GM23338 (cell line): Measurements from ENCODE around the gene PTH2. TPM values are rescaled to one million over a fixed set of nuclear protein-coding genes. Genes with fewer than 3 reads are reported as not detected.

ENCODE experiments used
- ATAC-seq: fragments of 200-7000 bp; cut with Tn5 transposase; 3 replicates; pipeline ENCODE4 v1.9.1; 2020
- DNase-seq: peaks from one replicate; pipeline ENCODE4 v3.0.0-alpha.2; 2015; ENCODE audit warnings: low spot score
- H2AFZ ChIP-seq: fragments of 200-600 bp; sonication (generic); 2 replicates; pipeline ENCODE4 v1.8.0; 2016; ENCODE audit warnings: antibody characterized with exemption, mild to moderate bottlenecking, moderate library complexity
- H3F3A ChIP-seq: fragments of 200-600 bp; sonication (generic); replicated peaks from 2 replicates; pipeline ENCODE4 v1.8.0; 2017; ENCODE audit warnings: antibody characterized with exemption, mixed run types, low read depth
- H3K27ac ChIP-seq: fragments of 200-600 bp; sonication (generic); 2 replicates; pipeline ENCODE4 v1.6.1; 2016; ENCODE audit warnings: low read depth
- H3K27me3 ChIP-seq: fragments of 200-600 bp; sonication (generic); 2 replicates; pipeline ENCODE4 v1.8.0; 2016; ENCODE audit warnings: mild to moderate bottlenecking, mixed run types, moderate library complexity; ENCODE audit not compliant: insufficient read depth
- H3K36me3 ChIP-seq: fragments of 200-600 bp; sonication (generic); 2 replicates; pipeline ENCODE4 v1.8.0; 2016; ENCODE audit warnings: mild to moderate bottlenecking; ENCODE audit not compliant: insufficient read depth
- H3K4me1 ChIP-seq: fragments of 200-600 bp; sonication (generic); 2 replicates; pipeline ENCODE4 v1.8.0; 2016; ENCODE audit warnings: mild to moderate bottlenecking, moderate library complexity; ENCODE audit not compliant: insufficient read depth
- H3K4me2 ChIP-seq: fragments of 200-600 bp; sonication (generic); 2 replicates; pipeline ENCODE4 v1.7.1; 2017; ENCODE audit warnings: mixed run types
- H3K4me3 ChIP-seq: fragments of 200-600 bp; sonication (generic); 2 replicates; pipeline ENCODE4 v1.6.1; 2016; ENCODE audit warnings: mixed run types
- H3K79me2 ChIP-seq: fragments of 200-600 bp; sonication (generic); replicated peaks from 2 replicates; pipeline ENCODE4 v1.8.0; 2017; ENCODE audit warnings: mild to moderate bottlenecking; ENCODE audit not compliant: insufficient read depth
- H3K9me2 ChIP-seq: fragments of 200-600 bp; sonication (generic); 2 replicates; pipeline ENCODE4 v1.8.0; 2017; ENCODE audit not compliant: insufficient read depth
- H4K20me1 ChIP-seq: fragments of 200-600 bp; sonication (generic); replicated peaks from 2 replicates; pipeline ENCODE4 v1.8.0; 2017; ENCODE audit warnings: mild to moderate bottlenecking; ENCODE audit not compliant: insufficient read depth
- H3K27ac Mint-ChIP-seq: 2 replicates; pipeline ENCODE4 v1.8.0; 2020; ENCODE audit warnings: inconsistent platforms, mild to moderate bottlenecking, moderate library complexity, mixed read lengths
- H3K27me3 Mint-ChIP-seq: 3 replicates; pipeline ENCODE4 v1.8.0; 2022; ENCODE audit warnings: low read depth, mild to moderate bottlenecking, moderate library complexity, mixed read lengths, inconsistent platforms; ENCODE audit not compliant: insufficient read depth, poor library complexity
- H3K36me3 Mint-ChIP-seq: 3 replicates; pipeline ENCODE4 v1.8.0; 2021; ENCODE audit warnings: low read depth, mild to moderate bottlenecking, inconsistent platforms, moderate library complexity, mixed read lengths
- H3K4me1 Mint-ChIP-seq: 3 replicates; pipeline ENCODE4 v1.8.0; 2020; ENCODE audit warnings: mild to moderate bottlenecking, inconsistent platforms, mixed read lengths
- H3K4me3 Mint-ChIP-seq: 3 replicates; pipeline ENCODE4 v1.8.0; 2021; ENCODE audit warnings: moderate library complexity, mild to moderate bottlenecking, inconsistent platforms, mixed read lengths
- H3K9me3 Mint-ChIP-seq: 3 replicates; pipeline ENCODE4 v1.8.0; 2020; ENCODE audit warnings: moderate library complexity, mild to moderate bottlenecking, inconsistent platforms, mixed read lengths
- CREB1 ChIP-seq: fragments of 250-450 bp; sonication (Bioruptor Pico); IDR thresholded peaks from 2 replicates; pipeline ENCODE4 v1.5.0; 2020; ENCODE audit warnings: low read depth, mild to moderate bottlenecking, moderate library complexity
- EZH2 ChIP-seq: fragments of 200-600 bp; sonication (generic); IDR thresholded peaks from one replicate; pipeline ENCODE4 v1.8.0; 2017; ENCODE audit warnings: antibody characterized with exemption, mild to moderate bottlenecking, low read depth; ENCODE audit not compliant: unreplicated experiment
- EZH2phosphoT487 ChIP-seq: fragments of 200-600 bp; sonication (generic); IDR thresholded peaks from one replicate; pipeline ENCODE4 v1.8.1; 2018; ENCODE audit warnings: antibody characterized with exemption; ENCODE audit not compliant: unreplicated experiment
- JUNB ChIP-seq: IDR thresholded peaks from one replicate; pipeline ENCODE4 v1.6.1; 2016; ENCODE audit warnings: antibody characterized with exemption; ENCODE audit not compliant: unreplicated experiment
- NANOG ChIP-seq: IDR thresholded peaks from 2 replicates; pipeline ENCODE4 v1.6.1; 2016; ENCODE audit warnings: antibody characterized with exemption, borderline replicate concordance
- POLR2AphosphoS5 ChIP-seq: IDR thresholded peaks from 2 replicates; pipeline ENCODE4 v1.6.1; 2016; ENCODE audit warnings: antibody characterized with exemption, low read depth
- STAT1 ChIP-seq: IDR thresholded peaks from one replicate; pipeline ENCODE4 v1.6.1; 2016; ENCODE audit warnings: antibody characterized with exemption; ENCODE audit not compliant: unreplicated experiment
- ZNF114 ChIP-seq: fragments of 250-450 bp; sonication (Bioruptor Pico); IDR thresholded peaks from 2 replicates; pipeline ENCODE4 v1.5.0; 2020; ENCODE audit warnings: mild to moderate bottlenecking, moderate library complexity
- ZNF331 ChIP-seq: fragments of 250-450 bp; sonication (Bioruptor Pico); IDR thresholded peaks from 2 replicates; pipeline ENCODE4 v1.5.0; 2020; ENCODE audit warnings: low read depth, mild to moderate bottlenecking, moderate library complexity
- polyA plus RNA-seq: library from polyadenylated mRNA; unstranded; fragments of >200 nt; fragmentation: Nextera tagmentation; extraction: Ambion mirVana; gene quantifications from 2 replicates; pipeline ENCODE4 v1.2.1, GENCODE V29; 2016
- total RNA-seq: library from RNA; depleted of rRNA; stranded (reverse); fragments of >200 nt; shearing (Covaris generic); gene quantifications from 2 replicates; pipeline ENCODE4 v1.2.3, GENCODE V29; 2014
- TF ChIP-seq, protein P1 (sequence below): IDR thresholded peaks from one replicate; pipeline ENCODE4 v1.6.1; 2018; ENCODE audit warnings: antibody characterized with exemption; ENCODE audit not compliant: unreplicated experiment
- TF ChIP-seq, protein P2 (sequence below), 2 experiments: fragments of 200-600 bp in 1 of 2; sonication (generic) in 1 of 2; conservative IDR thresholded peaks; 2 replicates each; pipeline versions ENCODE4 v1.5.1 to v1.6.1; 2016 to 2017; ENCODE audit warnings: antibody characterized with exemption in 2 of 2, low read depth in 2 of 2, mild to moderate bottlenecking in 2 of 2, moderate library complexity in 1 of 2
- TF ChIP-seq, protein P3 (sequence below): fragments of 250-450 bp; sonication (Bioruptor Pico); IDR thresholded peaks from 2 replicates; pipeline ENCODE4 v1.5.0; 2020; ENCODE audit warnings: mild to moderate bottlenecking, moderate library complexity
- TF ChIP-seq, protein P4 (sequence below): IDR thresholded peaks from 2 replicates; pipeline ENCODE4 v1.6.1; 2016; ENCODE audit warnings: antibody characterized with exemption

Gene PTH2
- total and polyA plus RNA-seq, 2 experiments from 2014 or later, result 1.6 TPM; not detected in 1

DNA sequence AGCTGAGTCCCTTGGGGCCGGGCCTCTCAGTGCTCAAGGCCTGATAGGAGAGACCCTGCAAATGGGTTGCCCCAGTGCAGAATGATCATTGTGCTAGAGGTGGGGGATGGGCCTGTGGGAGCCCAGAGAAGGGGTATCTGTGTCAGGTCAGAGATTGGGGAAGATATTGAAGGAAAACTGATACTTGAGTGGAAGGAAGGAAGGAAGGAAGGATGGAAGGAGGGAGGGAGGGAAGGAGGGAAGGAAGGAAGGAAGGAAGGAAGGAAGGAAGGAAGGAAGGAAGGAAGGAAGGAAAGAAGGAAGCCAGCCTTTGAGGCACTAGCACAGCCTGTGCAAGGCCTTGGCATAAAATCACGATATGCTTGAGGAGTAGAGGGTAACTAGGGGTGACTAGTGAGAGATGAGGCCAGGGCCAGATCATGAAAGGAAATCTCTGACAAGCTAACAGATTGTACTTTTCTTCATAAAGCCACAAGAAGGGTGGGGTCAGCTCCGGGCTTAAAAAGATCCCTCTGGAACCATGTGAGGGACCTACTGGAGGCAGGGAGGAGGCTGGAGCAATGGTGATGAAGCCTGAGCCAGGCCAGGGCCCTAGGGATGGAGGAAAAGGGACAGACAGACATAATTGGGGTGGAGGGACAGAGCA is 11.4 kb downstream of the PTH2 start:
- TF ChIP-seq NANOG (no peak), STAT1 (no peak), ZNF114 (no peak), ZNF331 (CRISPR knock-in tag) (no peak), JUNB (no peak), EZH2phosphoT487 (no peak), EZH2 (no peak), POLR2AphosphoS5 (no peak), CREB1 (no peak)
- TF ChIP-seq, protein P1, sequence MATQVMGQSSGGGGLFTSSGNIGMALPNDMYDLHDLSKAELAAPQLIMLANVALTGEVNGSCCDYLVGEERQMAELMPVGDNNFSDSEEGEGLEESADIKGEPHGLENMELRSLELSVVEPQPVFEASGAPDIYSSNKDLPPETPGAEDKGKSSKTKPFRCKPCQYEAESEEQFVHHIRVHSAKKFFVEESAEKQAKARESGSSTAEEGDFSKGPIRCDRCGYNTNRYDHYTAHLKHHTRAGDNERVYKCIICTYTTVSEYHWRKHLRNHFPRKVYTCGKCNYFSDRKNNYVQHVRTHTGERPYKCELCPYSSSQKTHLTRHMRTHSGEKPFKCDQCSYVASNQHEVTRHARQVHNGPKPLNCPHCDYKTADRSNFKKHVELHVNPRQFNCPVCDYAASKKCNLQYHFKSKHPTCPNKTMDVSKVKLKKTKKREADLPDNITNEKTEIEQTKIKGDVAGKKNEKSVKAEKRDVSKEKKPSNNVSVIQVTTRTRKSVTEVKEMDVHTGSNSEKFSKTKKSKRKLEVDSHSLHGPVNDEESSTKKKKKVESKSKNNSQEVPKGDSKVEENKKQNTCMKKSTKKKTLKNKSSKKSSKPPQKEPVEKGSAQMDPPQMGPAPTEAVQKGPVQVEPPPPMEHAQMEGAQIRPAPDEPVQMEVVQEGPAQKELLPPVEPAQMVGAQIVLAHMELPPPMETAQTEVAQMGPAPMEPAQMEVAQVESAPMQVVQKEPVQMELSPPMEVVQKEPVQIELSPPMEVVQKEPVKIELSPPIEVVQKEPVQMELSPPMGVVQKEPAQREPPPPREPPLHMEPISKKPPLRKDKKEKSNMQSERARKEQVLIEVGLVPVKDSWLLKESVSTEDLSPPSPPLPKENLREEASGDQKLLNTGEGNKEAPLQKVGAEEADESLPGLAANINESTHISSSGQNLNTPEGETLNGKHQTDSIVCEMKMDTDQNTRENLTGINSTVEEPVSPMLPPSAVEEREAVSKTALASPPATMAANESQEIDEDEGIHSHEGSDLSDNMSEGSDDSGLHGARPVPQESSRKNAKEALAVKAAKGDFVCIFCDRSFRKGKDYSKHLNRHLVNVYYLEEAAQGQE, result no peak
- TF ChIP-seq, protein P2, sequence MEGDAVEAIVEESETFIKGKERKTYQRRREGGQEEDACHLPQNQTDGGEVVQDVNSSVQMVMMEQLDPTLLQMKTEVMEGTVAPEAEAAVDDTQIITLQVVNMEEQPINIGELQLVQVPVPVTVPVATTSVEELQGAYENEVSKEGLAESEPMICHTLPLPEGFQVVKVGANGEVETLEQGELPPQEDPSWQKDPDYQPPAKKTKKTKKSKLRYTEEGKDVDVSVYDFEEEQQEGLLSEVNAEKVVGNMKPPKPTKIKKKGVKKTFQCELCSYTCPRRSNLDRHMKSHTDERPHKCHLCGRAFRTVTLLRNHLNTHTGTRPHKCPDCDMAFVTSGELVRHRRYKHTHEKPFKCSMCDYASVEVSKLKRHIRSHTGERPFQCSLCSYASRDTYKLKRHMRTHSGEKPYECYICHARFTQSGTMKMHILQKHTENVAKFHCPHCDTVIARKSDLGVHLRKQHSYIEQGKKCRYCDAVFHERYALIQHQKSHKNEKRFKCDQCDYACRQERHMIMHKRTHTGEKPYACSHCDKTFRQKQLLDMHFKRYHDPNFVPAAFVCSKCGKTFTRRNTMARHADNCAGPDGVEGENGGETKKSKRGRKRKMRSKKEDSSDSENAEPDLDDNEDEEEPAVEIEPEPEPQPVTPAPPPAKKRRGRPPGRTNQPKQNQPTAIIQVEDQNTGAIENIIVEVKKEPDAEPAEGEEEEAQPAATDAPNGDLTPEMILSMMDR (conservative IDR thresholded peaks at IDR 0.05; ENCODE audit: low read depth in 2 of 2), result no peak
- TF ChIP-seq, protein P3, sequence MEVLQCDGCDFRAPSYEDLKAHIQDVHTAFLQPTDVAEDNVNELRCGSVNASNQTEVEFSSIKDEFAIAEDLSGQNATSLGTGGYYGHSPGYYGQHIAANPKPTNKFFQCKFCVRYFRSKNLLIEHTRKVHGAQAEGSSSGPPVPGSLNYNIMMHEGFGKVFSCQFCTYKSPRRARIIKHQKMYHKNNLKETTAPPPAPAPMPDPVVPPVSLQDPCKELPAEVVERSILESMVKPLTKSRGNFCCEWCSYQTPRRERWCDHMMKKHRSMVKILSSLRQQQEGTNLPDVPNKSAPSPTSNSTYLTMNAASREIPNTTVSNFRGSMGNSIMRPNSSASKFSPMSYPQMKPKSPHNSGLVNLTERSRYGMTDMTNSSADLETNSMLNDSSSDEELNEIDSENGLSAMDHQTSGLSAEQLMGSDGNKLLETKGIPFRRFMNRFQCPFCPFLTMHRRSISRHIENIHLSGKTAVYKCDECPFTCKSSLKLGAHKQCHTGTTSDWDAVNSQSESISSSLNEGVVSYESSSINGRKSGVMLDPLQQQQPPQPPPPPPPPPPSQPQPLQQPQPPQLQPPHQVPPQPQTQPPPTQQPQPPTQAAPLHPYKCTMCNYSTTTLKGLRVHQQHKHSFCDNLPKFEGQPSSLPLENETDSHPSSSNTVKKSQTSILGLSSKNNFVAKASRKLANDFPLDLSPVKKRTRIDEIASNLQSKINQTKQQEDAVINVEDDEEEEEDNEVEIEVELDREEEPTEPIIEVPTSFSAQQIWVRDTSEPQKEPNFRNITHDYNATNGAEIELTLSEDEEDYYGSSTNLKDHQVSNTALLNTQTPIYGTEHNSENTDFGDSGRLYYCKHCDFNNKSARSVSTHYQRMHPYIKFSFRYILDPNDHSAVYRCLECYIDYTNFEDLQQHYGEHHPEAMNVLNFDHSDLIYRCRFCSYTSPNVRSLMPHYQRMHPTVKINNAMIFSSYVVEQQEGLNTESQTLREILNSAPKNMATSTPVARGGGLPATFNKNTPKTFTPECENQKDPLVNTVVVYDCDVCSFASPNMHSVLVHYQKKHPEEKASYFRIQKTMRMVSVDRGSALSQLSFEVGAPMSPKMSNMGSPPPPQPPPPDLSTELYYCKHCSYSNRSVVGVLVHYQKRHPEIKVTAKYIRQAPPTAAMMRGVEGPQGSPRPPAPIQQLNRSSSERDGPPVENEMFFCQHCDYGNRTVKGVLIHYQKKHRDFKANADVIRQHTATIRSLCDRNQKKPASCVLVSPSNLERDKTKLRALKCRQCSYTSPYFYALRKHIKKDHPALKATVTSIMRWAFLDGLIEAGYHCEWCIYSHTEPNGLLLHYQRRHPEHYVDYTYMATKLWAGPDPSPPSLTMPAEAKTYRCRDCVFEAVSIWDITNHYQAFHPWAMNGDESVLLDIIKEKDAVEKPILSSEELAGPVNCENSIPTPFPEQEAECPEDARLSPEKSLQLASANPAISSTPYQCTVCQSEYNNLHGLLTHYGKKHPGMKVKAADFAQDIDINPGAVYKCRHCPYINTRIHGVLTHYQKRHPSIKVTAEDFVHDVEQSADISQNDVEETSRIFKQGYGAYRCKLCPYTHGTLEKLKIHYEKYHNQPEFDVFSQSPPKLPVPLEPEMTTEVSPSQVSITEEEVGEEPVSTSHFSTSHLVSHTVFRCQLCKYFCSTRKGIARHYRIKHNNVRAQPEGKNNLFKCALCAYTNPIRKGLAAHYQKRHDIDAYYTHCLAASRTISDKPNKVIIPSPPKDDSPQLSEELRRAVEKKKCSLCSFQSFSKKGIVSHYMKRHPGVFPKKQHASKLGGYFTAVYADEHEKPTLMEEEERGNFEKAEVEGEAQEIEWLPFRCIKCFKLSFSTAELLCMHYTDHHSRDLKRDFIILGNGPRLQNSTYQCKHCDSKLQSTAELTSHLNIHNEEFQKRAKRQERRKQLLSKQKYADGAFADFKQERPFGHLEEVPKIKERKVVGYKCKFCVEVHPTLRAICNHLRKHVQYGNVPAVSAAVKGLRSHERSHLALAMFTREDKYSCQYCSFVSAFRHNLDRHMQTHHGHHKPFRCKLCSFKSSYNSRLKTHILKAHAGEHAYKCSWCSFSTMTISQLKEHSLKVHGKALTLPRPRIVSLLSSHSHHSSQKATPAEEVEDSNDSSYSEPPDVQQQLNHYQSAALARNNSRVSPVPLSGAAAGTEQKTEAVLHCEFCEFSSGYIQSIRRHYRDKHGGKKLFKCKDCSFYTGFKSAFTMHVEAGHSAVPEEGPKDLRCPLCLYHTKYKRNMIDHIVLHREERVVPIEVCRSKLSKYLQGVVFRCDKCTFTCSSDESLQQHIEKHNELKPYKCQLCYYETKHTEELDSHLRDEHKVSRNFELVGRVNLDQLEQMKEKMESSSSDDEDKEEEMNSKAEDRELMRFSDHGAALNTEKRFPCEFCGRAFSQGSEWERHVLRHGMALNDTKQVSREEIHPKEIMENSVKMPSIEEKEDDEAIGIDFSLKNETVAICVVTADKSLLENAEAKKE (CRISPR knock-in tag), result no peak
- TF ChIP-seq, protein P4, sequence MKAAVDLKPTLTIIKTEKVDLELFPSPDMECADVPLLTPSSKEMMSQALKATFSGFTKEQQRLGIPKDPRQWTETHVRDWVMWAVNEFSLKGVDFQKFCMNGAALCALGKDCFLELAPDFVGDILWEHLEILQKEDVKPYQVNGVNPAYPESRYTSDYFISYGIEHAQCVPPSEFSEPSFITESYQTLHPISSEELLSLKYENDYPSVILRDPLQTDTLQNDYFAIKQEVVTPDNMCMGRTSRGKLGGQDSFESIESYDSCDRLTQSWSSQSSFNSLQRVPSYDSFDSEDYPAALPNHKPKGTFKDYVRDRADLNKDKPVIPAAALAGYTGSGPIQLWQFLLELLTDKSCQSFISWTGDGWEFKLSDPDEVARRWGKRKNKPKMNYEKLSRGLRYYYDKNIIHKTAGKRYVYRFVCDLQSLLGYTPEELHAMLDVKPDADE, result no peak
- Histone ChIP-seq H3K27ac (no peak overlapping the region), H3K4me2 (no peak overlapping the region), H4K20me1 (no peaks in the 10 kb centered on the region), H3K9me2 (no peaks in the 10 kb centered on the region), H3K36me3 (no peaks in the 10 kb centered on the region), H3K27me3 (no peaks in the 10 kb centered on the region), H3K4me1 (peaks cover 6% of the 10 kb centered on the region), H3F3A (no peaks in the 10 kb centered on the region), H3K4me3 (no peak overlapping the region), H3K79me2 (no peaks in the 10 kb centered on the region), H2AFZ (no peak overlapping the region)
- no peak overlapping the region for H3K27ac Mint-ChIP-seq
- ATAC-seq, result no peak
- no peaks in the 10 kb centered on the region; the same call in 2 of the 3 replicates for H3K9me3 Mint-ChIP-seq
- peaks cover 14% of the 10 kb centered on the region for H3K4me1 Mint-ChIP-seq
- peaks cover 9% of the 10 kb centered on the region for H3K27me3 Mint-ChIP-seq
- no peaks in the 10 kb centered on the region for H3K36me3 Mint-ChIP-seq
- H3K4me3 Mint-ChIP-seq, result no peak overlapping the region
- DNase-seq, result no peak
